ENCODE measurements around the gene SH3RF3.

SH3RF3 gene

GRCh38 chr2:109542384-109542783 lies 413.4 kb downstream of the SH3RF3 start:
- DNase-seq (ENCODE audit: low read depth), result no peak
- TF ChIP-seq, protein P1, sequence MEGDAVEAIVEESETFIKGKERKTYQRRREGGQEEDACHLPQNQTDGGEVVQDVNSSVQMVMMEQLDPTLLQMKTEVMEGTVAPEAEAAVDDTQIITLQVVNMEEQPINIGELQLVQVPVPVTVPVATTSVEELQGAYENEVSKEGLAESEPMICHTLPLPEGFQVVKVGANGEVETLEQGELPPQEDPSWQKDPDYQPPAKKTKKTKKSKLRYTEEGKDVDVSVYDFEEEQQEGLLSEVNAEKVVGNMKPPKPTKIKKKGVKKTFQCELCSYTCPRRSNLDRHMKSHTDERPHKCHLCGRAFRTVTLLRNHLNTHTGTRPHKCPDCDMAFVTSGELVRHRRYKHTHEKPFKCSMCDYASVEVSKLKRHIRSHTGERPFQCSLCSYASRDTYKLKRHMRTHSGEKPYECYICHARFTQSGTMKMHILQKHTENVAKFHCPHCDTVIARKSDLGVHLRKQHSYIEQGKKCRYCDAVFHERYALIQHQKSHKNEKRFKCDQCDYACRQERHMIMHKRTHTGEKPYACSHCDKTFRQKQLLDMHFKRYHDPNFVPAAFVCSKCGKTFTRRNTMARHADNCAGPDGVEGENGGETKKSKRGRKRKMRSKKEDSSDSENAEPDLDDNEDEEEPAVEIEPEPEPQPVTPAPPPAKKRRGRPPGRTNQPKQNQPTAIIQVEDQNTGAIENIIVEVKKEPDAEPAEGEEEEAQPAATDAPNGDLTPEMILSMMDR (conservative IDR thresholded peaks at IDR 0.05; ENCODE audit: low read depth, low read length), result no peak
- H3K4me3 ChIP-seq (ENCODE audit: low read depth, low read length), result no peak overlapping the region

DNA sequence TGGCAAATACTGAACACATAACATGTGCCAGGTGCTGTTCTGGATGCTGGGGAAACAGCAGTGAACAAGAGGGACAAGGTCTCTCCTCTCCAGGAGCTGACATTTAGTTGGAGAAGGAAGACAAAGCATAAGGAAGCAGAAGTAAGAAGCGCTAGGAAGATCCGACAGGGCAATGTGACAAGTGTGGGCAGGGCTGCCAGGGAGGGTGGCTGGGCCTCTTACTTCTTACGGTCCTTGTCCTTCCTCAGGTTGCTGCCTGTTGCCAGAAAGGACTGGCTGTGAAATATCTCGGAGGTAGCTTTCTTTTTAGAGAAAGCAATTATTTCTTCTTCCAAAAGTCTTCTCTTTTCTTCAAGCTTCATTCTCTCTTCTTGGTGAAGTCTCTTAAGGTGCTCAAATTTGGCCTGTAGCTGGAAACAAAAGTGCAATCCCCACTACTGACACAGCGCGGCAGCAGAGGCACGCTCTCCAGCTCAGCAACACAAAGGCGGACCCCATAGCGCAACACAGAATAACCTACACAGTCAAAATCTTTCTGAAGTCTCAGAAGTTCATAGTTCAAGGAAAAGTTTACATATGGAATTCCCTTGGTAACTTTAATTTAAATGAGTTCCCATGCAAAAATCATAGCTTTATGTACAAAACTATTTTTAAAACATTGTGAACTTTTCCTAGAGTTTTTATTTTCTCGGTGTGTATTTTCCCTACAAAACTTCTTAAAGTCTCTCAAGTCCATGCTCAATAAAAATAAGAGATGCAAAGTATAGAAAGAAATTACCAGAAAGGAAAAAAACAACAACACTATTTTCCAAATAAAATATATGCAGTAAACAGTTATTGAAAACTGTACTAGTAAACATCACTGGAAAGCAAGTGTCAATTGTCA lies 417.1 kb downstream of the SH3RF3 start:
- DNase-seq (ENCODE audit: low read depth), result peak; percentile 82
- no peak overlapping the region for H3K4me3 ChIP-seq (ENCODE audit: low read depth, low read length)
- TF ChIP-seq, protein P1 (conservative IDR thresholded peaks at IDR 0.05; ENCODE audit: low read depth, low read length), result peak; percentile 96

DNA sequence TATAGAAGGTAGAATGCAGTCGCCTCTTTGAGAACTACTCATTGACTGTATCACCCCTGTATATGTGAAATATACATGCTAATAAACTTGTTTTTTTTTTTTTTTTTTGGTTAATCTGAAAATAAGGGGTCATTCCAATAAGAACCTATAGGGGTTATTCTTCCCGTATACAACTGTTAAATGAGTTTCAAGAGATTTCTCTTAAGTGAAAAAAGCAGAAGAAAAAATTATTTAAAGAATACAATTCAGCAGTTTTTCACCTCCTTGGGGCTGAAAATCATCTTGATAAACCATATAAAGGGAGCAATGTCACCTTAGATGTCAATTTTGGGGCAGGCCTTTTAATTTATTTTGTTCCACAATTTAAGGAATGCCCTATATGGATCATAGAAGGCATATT lies 418.3 kb downstream of the SH3RF3 start:
- no peak for DNase-seq (ENCODE audit: low read depth)
- H3K4me3 ChIP-seq (ENCODE audit: low read depth, low read length), result no peak overlapping the region
- TF ChIP-seq, protein P1 (conservative IDR thresholded peaks at IDR 0.05; ENCODE audit: low read depth, low read length), result peak; percentile 0

DNA sequence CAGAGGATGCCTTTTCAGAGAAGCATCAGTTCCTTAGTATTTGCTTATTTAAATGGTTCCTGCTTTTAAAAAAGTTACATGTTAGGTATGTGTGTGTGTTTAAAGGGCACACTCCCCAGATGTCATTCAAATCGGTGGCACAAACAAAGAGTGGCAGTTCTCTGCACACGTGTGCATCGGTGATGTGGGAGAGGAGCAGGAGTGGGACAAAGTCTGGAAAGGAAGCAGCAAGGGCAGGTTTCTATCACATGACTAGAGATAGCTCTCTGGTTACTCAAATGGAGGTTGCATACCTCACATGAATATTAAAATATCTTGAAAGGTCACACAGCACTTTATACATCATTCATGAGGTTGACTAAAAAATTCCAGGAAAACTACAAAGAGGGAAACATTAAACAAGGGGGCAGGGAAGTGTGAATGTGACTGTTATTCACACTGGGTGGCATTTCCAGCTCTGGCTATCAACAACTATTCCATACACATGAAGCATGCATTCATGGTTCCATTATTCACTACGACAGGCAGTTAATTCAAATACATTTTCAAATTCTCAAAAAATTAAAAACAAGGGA lies 420.1 kb downstream of the SH3RF3 start:
- TF ChIP-seq, protein P1 (conservative IDR thresholded peaks at IDR 0.05; ENCODE audit: low read depth, low read length), result no peak
- DNase-seq (ENCODE audit: low read depth), result no peak
- no peak overlapping the region for H3K4me3 ChIP-seq (ENCODE audit: low read depth, low read length)
